IMR-90 (cell line): ENCODE measurements around the gene TBC1D22A.

Experiments
- FOS ChIP-seq: fragments of 150-350 bp; IDR thresholded peaks from 2 replicates; pipeline ENCODE4 v1.6.1; 2016; ENCODE audit warnings: low read depth, low read length
- NFE2L2 ChIP-seq: fragments of 150-350 bp; IDR thresholded peaks from 2 replicates; pipeline ENCODE4 v1.6.1; 2016; ENCODE audit warnings: low read depth, mild to moderate bottlenecking, low read length
- TF ChIP-seq, protein P1 (sequence below): conservative IDR thresholded peaks from 2 replicates; pipeline ENCODE4 v1.5.1; 2012; ENCODE audit warnings: mild to moderate bottlenecking, low read depth, low read length, improper control_type of control experiment

- TF ChIP-seq, protein P1, sequence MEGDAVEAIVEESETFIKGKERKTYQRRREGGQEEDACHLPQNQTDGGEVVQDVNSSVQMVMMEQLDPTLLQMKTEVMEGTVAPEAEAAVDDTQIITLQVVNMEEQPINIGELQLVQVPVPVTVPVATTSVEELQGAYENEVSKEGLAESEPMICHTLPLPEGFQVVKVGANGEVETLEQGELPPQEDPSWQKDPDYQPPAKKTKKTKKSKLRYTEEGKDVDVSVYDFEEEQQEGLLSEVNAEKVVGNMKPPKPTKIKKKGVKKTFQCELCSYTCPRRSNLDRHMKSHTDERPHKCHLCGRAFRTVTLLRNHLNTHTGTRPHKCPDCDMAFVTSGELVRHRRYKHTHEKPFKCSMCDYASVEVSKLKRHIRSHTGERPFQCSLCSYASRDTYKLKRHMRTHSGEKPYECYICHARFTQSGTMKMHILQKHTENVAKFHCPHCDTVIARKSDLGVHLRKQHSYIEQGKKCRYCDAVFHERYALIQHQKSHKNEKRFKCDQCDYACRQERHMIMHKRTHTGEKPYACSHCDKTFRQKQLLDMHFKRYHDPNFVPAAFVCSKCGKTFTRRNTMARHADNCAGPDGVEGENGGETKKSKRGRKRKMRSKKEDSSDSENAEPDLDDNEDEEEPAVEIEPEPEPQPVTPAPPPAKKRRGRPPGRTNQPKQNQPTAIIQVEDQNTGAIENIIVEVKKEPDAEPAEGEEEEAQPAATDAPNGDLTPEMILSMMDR: no peak
- no peak for TF ChIP-seq FOS
- no peak for TF ChIP-seq NFE2L2
Measured at GRCh38 chr22:47198801-47199251, 436.4 kb downstream of the TBC1D22A start.
